ENCODE measurements around the gene DGKE. TPM values are rescaled to one million over a fixed set of nuclear protein-coding genes. Genes with fewer than 3 reads are reported as not detected.

Gene DGKE
- total and polyA plus RNA-seq, 2 of the 13 experiments (the other 11 are each of a cell fraction or from before 2014, with no cell fraction given): 3.2 to 5.3 TPM

- TF ChIP-seq, protein P1, sequence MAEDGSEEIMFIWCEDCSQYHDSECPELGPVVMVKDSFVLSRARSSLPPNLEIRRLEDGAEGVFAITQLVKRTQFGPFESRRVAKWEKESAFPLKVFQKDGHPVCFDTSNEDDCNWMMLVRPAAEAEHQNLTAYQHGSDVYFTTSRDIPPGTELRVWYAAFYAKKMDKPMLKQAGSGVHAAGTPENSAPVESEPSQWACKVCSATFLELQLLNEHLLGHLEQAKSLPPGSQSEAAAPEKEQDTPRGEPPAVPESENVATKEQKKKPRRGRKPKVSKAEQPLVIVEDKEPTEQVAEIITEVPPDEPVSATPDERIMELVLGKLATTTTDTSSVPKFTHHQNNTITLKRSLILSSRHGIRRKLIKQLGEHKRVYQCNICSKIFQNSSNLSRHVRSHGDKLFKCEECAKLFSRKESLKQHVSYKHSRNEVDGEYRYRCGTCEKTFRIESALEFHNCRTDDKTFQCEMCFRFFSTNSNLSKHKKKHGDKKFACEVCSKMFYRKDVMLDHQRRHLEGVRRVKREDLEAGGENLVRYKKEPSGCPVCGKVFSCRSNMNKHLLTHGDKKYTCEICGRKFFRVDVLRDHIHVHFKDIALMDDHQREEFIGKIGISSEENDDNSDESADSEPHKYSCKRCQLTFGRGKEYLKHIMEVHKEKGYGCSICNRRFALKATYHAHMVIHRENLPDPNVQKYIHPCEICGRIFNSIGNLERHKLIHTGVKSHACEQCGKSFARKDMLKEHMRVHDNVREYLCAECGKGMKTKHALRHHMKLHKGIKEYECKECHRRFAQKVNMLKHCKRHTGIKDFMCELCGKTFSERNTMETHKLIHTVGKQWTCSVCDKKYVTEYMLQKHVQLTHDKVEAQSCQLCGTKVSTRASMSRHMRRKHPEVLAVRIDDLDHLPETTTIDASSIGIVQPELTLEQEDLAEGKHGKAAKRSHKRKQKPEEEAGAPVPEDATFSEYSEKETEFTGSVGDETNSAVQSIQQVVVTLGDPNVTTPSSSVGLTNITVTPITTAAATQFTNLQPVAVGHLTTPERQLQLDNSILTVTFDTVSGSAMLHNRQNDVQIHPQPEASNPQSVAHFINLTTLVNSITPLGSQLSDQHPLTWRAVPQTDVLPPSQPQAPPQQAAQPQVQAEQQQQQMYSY (CRISPR knock-in tag; IDR thresholded peaks at IDR 0.05): no peak
- no peak for TF ChIP-seq EEA1 (CRISPR knock-in tag; IDR thresholded peaks at IDR 0.05; ENCODE audit: borderline replicate concordance)
- TF ChIP-seq, protein P2, sequence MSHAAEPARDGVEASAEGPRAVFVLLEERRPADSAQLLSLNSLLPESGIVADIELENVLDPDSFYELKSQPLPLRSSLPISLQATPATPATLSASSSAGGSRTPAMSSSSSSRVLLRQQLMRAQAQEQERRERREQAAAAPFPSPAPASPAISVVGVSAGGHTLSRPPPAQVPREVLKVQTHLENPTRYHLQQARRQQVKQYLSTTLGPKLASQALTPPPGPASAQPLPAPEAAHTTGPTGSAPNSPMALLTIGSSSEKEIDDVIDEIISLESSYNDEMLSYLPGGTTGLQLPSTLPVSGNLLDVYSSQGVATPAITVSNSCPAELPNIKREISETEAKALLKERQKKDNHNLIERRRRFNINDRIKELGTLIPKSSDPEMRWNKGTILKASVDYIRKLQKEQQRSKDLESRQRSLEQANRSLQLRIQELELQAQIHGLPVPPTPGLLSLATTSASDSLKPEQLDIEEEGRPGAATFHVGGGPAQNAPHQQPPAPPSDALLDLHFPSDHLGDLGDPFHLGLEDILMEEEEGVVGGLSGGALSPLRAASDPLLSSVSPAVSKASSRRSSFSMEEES (CRISPR knock-in tag; IDR thresholded peaks at IDR 0.05): no peak
- no peak for TF ChIP-seq ZNF350 (CRISPR knock-in tag; IDR thresholded peaks at IDR 0.05; ENCODE audit: borderline replicate concordance, low read depth)
- TF ChIP-seq ZNF746 (CRISPR knock-in tag; IDR thresholded peaks at IDR 0.05): no peak
- TF ChIP-seq ZNF383 (CRISPR knock-in tag; IDR thresholded peaks at IDR 0.05; ENCODE audit: borderline replicate concordance): no peak
- peak; percentile 59 for TF ChIP-seq CTCF (CRISPR knock-in tag; IDR thresholded peaks at IDR 0.05)
- no peak for TF ChIP-seq ZNF7 (CRISPR knock-in tag; IDR thresholded peaks at IDR 0.05)
- TF ChIP-seq ZNF530 (CRISPR knock-in tag; IDR thresholded peaks at IDR 0.05; ENCODE audit: low read depth): no peak
- peak; percentile 35; the same call in 1 of the 2 replicates for TF ChIP-seq FOSL2 (CRISPR knock-in tag; IDR thresholded peaks at IDR 0.05)
- TF ChIP-seq HES4 (CRISPR knock-in tag; IDR thresholded peaks at IDR 0.05; ENCODE audit: borderline replicate concordance): no peak
- TF ChIP-seq, protein P3, sequence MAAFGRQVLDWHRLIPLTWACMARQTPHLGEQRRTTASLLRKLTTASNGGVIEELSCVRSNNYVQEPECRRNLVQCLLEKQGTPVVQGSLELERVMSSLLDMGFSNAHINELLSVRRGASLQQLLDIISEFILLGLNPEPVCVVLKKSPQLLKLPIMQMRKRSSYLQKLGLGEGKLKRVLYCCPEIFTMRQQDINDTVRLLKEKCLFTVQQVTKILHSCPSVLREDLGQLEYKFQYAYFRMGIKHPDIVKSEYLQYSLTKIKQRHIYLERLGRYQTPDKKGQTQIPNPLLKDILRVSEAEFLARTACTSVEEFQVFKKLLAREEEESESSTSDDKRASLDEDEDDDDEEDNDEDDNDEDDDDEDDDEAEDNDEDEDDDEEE (CRISPR knock-in tag; IDR thresholded peaks at IDR 0.05): no peak
- no peak for TF ChIP-seq ZNF570 (CRISPR knock-in tag; IDR thresholded peaks at IDR 0.05; ENCODE audit: borderline replicate concordance)
Observed at GRCh38 chr17:56866496-56866895, 32.5 kb downstream of the DGKE start (continued).

All from HepG2 (cell line).